ENCODE data around the gene RENBP. TPM values are rescaled to one million over a fixed set of nuclear protein-coding genes. Genes with fewer than 3 reads are reported as not detected.

The RENBP gene
- total RNA-seq, 2 donors from 2014 or later: 0.66 to 6.0 TPM

DNA sequence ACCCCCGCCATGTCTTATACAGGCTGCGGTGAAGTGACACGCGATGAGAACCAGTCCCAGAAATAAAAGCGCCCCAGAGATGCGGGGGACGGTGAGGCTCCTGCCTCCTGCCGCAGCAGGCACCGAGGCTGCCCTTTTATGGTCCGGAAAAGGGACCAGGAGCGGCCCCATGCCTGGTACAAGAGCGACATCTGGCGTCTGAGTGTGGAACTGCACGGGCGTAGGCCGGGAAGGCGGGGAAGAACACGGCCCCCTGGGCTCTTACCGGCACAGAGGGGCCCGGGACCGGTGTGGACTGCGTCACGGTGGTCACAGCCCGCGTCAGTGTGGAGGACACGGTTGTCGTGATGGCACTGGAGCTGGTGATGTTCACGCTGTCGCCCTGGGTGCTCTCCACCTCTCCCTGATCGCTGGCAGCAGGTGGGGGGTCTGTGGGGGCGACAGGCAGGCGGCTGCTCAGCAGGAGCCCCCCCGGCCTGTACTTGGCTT, 8.9 kb upstream of the RENBP start:
- TF ChIP-seq POLR2A (IDR thresholded peaks at IDR 0.05): no peak
- TF ChIP-seq, protein P1, sequence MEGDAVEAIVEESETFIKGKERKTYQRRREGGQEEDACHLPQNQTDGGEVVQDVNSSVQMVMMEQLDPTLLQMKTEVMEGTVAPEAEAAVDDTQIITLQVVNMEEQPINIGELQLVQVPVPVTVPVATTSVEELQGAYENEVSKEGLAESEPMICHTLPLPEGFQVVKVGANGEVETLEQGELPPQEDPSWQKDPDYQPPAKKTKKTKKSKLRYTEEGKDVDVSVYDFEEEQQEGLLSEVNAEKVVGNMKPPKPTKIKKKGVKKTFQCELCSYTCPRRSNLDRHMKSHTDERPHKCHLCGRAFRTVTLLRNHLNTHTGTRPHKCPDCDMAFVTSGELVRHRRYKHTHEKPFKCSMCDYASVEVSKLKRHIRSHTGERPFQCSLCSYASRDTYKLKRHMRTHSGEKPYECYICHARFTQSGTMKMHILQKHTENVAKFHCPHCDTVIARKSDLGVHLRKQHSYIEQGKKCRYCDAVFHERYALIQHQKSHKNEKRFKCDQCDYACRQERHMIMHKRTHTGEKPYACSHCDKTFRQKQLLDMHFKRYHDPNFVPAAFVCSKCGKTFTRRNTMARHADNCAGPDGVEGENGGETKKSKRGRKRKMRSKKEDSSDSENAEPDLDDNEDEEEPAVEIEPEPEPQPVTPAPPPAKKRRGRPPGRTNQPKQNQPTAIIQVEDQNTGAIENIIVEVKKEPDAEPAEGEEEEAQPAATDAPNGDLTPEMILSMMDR (IDR thresholded peaks at IDR 0.05): peak; percentile 75 to 93 (median 86)
- no peak overlapping the region for H3K4me3 ChIP-seq

DNA sequence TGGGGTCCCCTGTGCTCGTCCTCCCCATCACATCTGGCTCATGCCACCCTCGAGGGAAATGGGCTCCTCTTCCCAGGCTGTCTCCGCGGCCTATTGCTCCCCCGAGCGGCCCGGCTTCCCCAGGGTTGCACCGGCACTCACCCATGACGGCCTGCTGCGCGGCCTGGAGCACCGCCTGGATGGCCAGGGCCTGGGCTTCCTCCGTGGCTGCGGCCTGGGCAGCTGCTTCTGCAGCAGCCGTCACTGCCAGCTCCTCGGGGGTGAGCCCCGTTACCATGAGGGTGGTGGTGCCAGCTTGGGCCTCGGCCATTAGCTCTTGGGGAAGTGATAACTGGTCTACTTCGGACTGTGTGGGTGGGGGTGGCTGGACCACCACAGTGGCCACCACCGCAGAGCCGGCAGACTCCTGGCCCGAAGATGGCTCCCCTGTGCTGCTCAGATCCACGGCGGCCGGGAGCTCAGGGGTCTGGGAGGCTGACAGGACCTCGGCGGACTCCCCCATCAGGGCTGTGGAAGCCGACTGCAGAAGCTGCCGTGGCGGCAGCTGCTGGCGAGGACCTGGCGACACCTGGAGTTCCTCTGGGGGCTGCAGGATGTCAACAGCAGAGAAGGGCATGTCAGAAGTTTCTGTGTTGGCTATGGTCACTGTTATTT, 8.1 kb upstream of the RENBP start:
- Histone ChIP-seq H3K27me3 (no peaks in the 10 kb centered on the region), H3K4me1 (no peaks in the 10 kb centered on the region), H3K36me3 (replicated peaks in 1 of 2; ENCODE audit: insufficient read depth in 1 of 2, low read depth in 2 of 2) (peaks cover 4 to 8% of the 10 kb centered on the region in 2 donors), H3K9me3 (no peaks in the 10 kb centered on the region), H3K4me3 (no peak overlapping the region), H3K27ac (no peak overlapping the region)
- WGBS, 2 donors: 81 to 95% methylated on average over 3 to 19 of the region's 32 CpGs
- TF ChIP-seq, protein P1 (IDR thresholded peaks at IDR 0.05): no peak
- TF ChIP-seq POLR2A (IDR thresholded peaks at IDR 0.05): no peak
- ATAC-seq: no peak
- no peak for DNase-seq
- intact Hi-C loops (cut with DNase I): loop anchor here (5.0 kb wide), 1 partner anchor 190 kb away; the partner anchor contains the start of gene PLXNB3

More for the DNA sequence above, 8.9 kb upstream of the RENBP start:
- intact Hi-C loops (cut with DNase I): loop anchor here (5.0 kb wide), 1 partner anchor 191 kb away; the partner anchor contains the start of gene PLXNB3
- DNase-seq: peak; percentile 49 to 71 (median 68)
- 24% methylated on average over 16 of the region's 33 CpGs; no CpG with 5 or more reads in 1 of the 2 donors for WGBS, 2 donors
- peak; percentile 82 for ATAC-seq
- Histone ChIP-seq H3K36me3 (replicated peaks in 1 of 2; ENCODE audit: insufficient read depth in 1 of 2, low read depth in 2 of 2) (peaks cover 9% of the 10 kb centered on the region in 2 donors), H3K27ac (no peak overlapping the region), H3K27me3 (no peaks in the 10 kb centered on the region), H3K9me3 (no peaks in the 10 kb centered on the region), H3K4me1 (no peaks in the 10 kb centered on the region)

DNA sequence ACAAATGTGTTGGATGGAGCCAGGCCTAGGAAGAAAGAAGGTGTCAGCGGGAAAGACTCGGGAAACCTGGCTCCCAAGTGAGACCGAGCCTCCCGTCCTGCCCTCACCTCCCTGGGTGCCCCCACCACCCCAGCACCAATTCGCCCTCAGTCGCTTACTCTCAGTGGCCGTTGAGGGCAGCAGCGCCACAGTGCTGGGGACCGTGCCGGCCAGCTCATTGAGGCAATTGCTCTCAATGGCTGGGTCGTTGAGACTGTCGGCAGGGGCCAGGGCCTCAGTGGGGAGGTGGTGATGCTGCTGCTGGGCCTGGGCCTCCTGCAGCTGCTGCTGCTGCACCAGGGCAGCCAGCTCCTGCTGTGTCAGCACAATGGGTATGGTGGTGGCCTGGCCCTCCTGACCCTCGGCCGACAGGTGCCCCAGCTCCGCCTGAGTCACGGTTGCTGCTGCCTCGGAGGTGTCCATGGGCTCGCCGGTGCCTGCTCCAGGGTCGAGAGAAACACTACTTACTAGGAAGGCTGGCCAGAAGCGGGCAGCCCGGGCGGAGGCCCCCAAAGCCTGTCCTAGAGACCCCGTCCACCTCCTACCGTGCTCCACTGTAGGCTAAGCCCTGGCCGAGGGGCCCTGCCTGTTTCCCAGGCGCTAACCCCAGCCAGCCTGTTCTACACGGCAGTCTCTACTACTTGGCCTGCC, 7.4 kb upstream of the RENBP start:
- 86 to 94% methylated on average over 2 to 23 of the region's 28 CpGs for WGBS, 2 donors
- H3K4me3 ChIP-seq: no peak overlapping the region
- no peak overlapping the region for H3K27ac ChIP-seq
- no peaks in the 10 kb centered on the region for H3K4me1 ChIP-seq
- no peaks in the 10 kb centered on the region for H3K9me3 ChIP-seq
- H3K36me3 ChIP-seq (replicated peaks in 1 of 2; ENCODE audit: insufficient read depth in 1 of 2, low read depth in 2 of 2): peaks cover 4 to 8% of the 10 kb centered on the region in 2 donors
- no peaks in the 10 kb centered on the region for H3K27me3 ChIP-seq
- intact Hi-C loops (cut with DNase I): loop anchor here (5.0 kb wide), 1 partner anchor 190 kb away; the partner anchor contains the start of gene PLXNB3
- TF ChIP-seq, protein P1 (IDR thresholded peaks at IDR 0.05): no peak
- no peak for TF ChIP-seq POLR2A (IDR thresholded peaks at IDR 0.05)
- ATAC-seq (no peak), DNase-seq (no peak)

DNA sequence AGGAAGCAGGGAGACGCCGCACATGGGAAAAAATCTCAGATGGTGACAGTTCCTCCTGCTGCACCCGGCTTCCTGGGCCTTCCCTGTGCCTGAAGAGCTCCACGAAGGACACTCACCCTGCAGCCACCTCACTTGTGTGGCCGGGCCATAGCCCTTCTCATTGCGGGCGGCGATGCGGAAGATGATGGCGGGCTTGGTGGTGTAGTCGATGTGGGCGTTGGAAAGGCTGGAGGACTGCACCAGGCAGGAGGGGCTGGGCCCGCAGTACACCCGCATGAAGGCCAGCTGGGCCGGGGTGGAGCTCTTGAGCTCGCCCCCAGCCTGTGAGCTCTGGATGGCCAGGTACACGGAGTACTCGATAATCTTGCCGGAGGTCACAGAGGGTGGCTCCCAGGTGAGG, 5.7 kb upstream of the RENBP start:
- Histone ChIP-seq H3K4me1 (no peaks in the 10 kb centered on the region), H3K27me3 (no peaks in the 10 kb centered on the region), H3K36me3 (replicated peaks in 1 of 2; ENCODE audit: insufficient read depth in 1 of 2, low read depth in 2 of 2) (peaks cover 4 to 6% of the 10 kb centered on the region in 2 donors), H3K27ac (no peak overlapping the region), H3K4me3 (no peak overlapping the region), H3K9me3 (no peaks in the 10 kb centered on the region)
- ATAC-seq (no peak), DNase-seq (no peak)
- TF ChIP-seq, protein P1 (IDR thresholded peaks at IDR 0.05): no peak
- no peak for TF ChIP-seq POLR2A (IDR thresholded peaks at IDR 0.05)
- intact Hi-C loops (cut with DNase I): loop anchor here (5.0 kb wide), 1 partner anchor 188 kb away; the partner anchor contains the start of gene PLXNB3
- 100% methylated on average over 1 of the region's 19 CpGs; no CpG with 5 or more reads in 1 of the 2 donors for WGBS, 2 donors

Measured in body of pancreas (tissue), 4 donors.